ENCODE measurements around the gene GRID1. TPM values are rescaled to one million over a fixed set of nuclear protein-coding genes. Genes with fewer than 3 reads are reported as not detected.

Gene GRID1
- total RNA-seq, 3 donors from 2014 or later = 2.3 to 8.5 (median 5.9) TPM

GRCh38 chr10:85557077-85557476, 809.5 kb downstream of the GRID1 start:
- H3K36me3 ChIP-seq = no peaks in the 10 kb centered on the region
- no peak for DNase-seq (ENCODE audit: low spot score in 2 of 2)

More at GRCh38 chr10:85557077-85557476, 809.5 kb downstream of the GRID1 start:
- H3K27me3 ChIP-seq = no peaks in the 10 kb centered on the region
- no peaks in the 10 kb centered on the region for H3K9me3 ChIP-seq
- H3K4me3 ChIP-seq = no peak overlapping the region
- H3K27ac ChIP-seq = no peak overlapping the region
- TF ChIP-seq POLR2A (IDR thresholded peaks at IDR 0.05) = no peak
- TF ChIP-seq CTCF (IDR thresholded peaks at IDR 0.05) = no peak
- TF ChIP-seq POLR2AphosphoS5 (IDR thresholded peaks at IDR 0.05) = no peak
- H3K4me1 ChIP-seq = no peaks in the 10 kb centered on the region
- intact Hi-C loops (cut with DNase I; ENCODE audit: low total_unique reads) = no loop called here

Other genes starting within 250 kb of the GRID1 start
- gene WAPL, start 155.0 kb upstream of the GRID1 start, total RNA-seq = 10 to 100 TPM; 39.8 to 65.0 (median 49.5) TPM

Measured in breast epithelium (tissue), 4 donors.